ENCODE data around the gene ARHGEF16. TPM values are rescaled to one million over a fixed set of nuclear protein-coding genes. Genes with fewer than 3 reads are reported as not detected.

ARHGEF16 gene
- total and polyA plus RNA-seq, 10 donors, result 0.23 to 1.6 (median 0.84) TPM

- Histone ChIP-seq H3K27ac (no peak overlapping the region), H3K9me3 (no peaks in the 10 kb centered on the region), H3K27me3 (replicated peaks in 1 of 7) (peaks cover 0 to 50% (median 0%) of the 10 kb centered on the region in 7 donors), H3K4me1 (peaks cover 0 to 21% (median 4%) of the 10 kb centered on the region in 6 donors), H3K36me3 (no peaks in the 10 kb centered on the region), H3K4me3 (no peak overlapping the region)
- no peak for DNase-seq
- TF ChIP-seq POLR2AphosphoS5 (IDR thresholded peaks at IDR 0.05) (no peak), CTCF (IDR thresholded peaks at IDR 0.05 in 8 of 11, conservative IDR thresholded peaks at IDR 0.05 in 3 of 11) (no peak), POLR2A (IDR thresholded peaks at IDR 0.05) (no peak)
- 74 to 80% (median 77%) methylated on average over 28 of the region's 28 CpGs for WGBS, 5 donors
- intact Hi-C loops (cut with DNase I; ENCODE audit: low total_unique reads), result loop anchor here (5.0 kb wide), 2 partner anchors 412 to 602 kb away; no protein-coding TSS in a partner anchor
Measured at GRCh38 chr1:3423896-3424611, 30.4 kb upstream of the ARHGEF16 start.

GRCh38 chr1:3425486-3426215 lies 28.8 kb upstream of the ARHGEF16 start:
- Histone ChIP-seq H3K27ac (no peak overlapping the region), H3K4me3 (no peak overlapping the region), H3K36me3 (no peaks in the 10 kb centered on the region), H3K27me3 (replicated peaks in 1 of 7) (peaks cover 0 to 44% (median 0%) of the 10 kb centered on the region in 7 donors), H3K4me1 (peaks cover 0 to 21% (median 4%) of the 10 kb centered on the region in 6 donors), H3K9me3 (no peaks in the 10 kb centered on the region)
- intact Hi-C loops (cut with DNase I; ENCODE audit: low total_unique reads), result no loop called here
- no peak for TF ChIP-seq POLR2AphosphoS5 (IDR thresholded peaks at IDR 0.05)
- TF ChIP-seq POLR2A (IDR thresholded peaks at IDR 0.05), result no peak
- TF ChIP-seq CTCF (IDR thresholded peaks at IDR 0.05 in 8 of 11, conservative IDR thresholded peaks at IDR 0.05 in 3 of 11), result no peak
- 92 to 95% (median 94%) methylated on average over 30 to 44 of the region's 44 CpGs for WGBS, 5 donors
- no peak for DNase-seq

- H3K36me3 ChIP-seq, result no peaks in the 10 kb centered on the region
- WGBS, 5 donors, result 91 to 95% (median 93%) methylated on average over 20 of the region's 20 CpGs
- intact Hi-C loops (cut with DNase I; ENCODE audit: low total_unique reads), result no loop called here
- no peak for DNase-seq
- no peak overlapping the region for H3K4me3 ChIP-seq
- H3K27me3 ChIP-seq (replicated peaks in 1 of 7), result peaks cover 0 to 48% (median 0%) of the 10 kb centered on the region in 7 donors
- no peak overlapping the region for H3K27ac ChIP-seq
- TF ChIP-seq POLR2AphosphoS5 (IDR thresholded peaks at IDR 0.05) (no peak), POLR2A (IDR thresholded peaks at IDR 0.05) (no peak), CTCF (IDR thresholded peaks at IDR 0.05 in 8 of 11, conservative IDR thresholded peaks at IDR 0.05 in 3 of 11) (no peak)
- H3K4me1 ChIP-seq, result peaks cover 0 to 21% (median 4%) of the 10 kb centered on the region in 6 donors
- no peaks in the 10 kb centered on the region for H3K9me3 ChIP-seq
Measured at GRCh38 chr1:3426956-3427535, 27.4 kb upstream of the ARHGEF16 start.

Data from spleen (tissue), 11 donors.